GM18526 (cell line): ENCODE measurements around the gene TSHZ2.

Experiments used
- POLR2A ChIP-seq: IDR thresholded peaks from 3 replicates; pipeline ENCODE4 v1.6.1; 2011; ENCODE audit not compliant: insufficient read length; ENCODE audit errors: extremely low read depth

The TSHZ2 gene

GRCh38 chr20:53276143-53276542 lies 304.0 kb downstream of the TSHZ2 start:
- TF ChIP-seq POLR2A, result no peak

DNA sequence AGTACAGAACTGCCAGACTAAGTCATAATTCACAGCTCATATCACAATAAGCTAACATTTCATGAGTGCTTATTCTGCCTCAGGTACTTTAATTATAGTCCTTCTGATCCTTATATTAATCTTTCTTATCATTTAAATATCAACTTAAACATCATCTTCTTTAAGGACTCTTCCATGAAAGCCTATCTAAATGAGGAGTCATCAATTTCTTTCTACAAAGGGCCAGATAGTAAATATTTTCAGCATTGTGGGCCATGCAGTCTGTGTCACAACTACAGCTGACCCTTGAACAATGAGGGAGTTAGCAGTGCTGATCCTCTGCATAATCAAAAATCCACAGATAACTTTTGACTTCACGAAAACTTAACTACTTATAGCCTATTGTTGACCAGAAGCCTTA lies 306.4 kb downstream of the TSHZ2 start:
- TF ChIP-seq POLR2A, result no peak

DNA sequence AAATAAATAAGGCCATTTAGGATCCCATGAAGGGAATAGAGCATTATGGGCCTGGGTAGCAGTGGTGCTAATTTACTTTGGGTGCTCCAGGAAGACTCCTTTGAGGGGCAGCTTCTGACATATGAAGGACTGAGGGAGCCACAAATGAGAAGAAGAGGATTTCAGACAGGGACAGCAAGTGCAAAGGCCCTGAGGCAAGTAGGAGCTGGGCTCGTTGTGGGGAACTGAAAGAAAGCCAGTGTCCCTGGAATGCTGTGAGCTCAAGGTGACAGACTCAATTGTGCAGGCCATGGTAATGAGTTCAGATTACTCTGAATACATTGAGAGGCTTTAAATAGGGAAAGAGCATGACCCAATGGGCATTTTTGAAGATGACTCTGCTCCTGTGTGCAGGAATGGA lies 307.6 kb downstream of the TSHZ2 start:
- TF ChIP-seq POLR2A, result no peak

- TF ChIP-seq POLR2A, result no peak
These were observed 309.5 kb downstream of the TSHZ2 start for GRCh38 chr20:53281557-53282117.

DNA sequence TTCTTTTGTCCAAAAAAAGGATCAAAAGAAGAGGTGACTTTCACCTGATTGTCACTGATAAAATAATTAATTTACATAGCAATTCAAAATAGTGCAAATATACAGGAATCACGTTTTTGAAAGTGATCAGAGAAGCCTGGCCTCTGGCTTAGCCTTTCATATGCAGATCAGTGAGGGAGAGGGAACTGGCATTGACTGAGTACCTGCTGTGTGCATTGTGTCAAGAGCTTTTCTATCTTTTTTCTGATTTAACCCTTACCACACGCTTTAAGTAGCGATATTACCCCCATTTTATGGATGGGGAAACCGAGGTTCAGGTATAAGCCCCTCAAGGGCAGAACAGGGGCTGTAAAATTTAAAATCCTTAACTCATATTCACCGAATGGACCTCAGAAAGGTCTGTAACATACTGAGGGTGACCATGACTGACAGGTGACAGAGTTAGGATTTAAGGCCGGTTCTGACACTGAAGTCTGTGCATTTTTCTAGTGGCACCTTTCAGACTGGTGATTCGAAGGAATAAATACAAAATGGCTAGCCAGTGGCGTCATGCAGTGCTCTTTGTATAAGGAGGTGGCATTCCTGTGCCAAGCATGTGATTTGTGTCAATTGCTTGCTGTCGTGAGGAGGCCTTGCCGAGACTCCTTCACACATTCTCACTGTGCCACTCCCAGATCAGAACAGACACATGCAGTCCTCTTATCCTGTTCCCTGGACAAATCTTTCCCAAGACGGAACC lies 310.2 kb downstream of the TSHZ2 start:
- TF ChIP-seq POLR2A, result no peak

- TF ChIP-seq POLR2A, result no peak
These were observed 310.9 kb downstream of the TSHZ2 start for GRCh38 chr20:53283011-53283410.

DNA sequence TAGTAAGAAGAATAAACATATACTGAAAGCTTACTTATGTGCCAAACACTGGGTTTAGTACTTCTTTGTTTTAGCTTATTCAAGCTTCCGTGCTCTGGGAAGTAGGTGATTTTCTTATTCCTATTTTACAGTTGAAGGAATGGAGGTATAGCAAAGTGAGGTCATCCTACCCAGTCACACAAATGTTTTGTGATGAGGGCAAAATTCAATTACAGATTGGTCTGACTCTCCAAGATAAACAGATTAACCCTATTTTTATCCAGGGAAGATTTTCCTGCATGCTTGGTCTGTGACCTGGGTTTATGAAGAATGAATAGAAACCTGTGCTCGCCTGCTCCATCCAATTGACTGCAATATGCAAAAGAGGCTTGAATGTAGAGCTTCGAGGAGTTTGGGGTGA lies 311.4 kb downstream of the TSHZ2 start:
- TF ChIP-seq POLR2A, result no peak

DNA sequence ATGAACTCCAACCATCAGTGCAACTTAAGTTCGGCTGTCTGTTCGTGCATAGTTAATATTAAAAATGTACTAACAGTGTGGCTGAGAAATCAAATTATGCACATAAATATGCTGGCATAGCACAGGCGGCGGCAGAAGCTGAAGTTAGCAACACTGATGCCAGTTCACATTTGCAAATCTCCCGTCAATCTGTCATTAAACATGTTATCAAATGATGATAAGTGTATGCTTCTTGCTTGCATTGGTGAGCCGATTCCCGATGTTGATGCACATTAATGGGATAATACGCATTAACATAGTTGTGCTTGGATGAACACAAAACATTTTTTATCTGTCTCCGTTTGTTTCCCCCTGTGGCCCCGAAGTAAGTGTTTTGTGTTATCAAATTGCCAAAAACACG lies 312.1 kb downstream of the TSHZ2 start:
- no peak for TF ChIP-seq POLR2A

DNA sequence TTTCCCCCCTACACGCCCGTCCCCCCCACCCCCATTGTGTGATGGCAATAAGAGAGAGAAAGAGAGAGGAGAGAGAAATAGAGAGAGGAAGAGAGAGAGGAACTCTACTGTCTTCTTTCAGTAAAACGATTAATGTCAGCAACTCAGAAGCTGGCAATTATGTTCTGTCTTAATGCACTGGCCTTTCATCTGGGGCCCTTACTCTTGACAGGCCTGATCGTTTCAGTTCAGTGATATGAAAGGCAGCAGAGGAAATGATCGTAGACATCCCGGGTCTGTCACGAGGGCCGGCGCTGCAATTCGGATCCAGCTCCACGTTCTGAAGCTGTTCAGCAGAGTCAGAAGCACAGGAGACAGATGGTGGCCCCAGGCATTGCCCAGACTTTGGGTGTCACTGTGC lies 312.5 kb downstream of the TSHZ2 start:
- no peak for TF ChIP-seq POLR2A

DNA sequence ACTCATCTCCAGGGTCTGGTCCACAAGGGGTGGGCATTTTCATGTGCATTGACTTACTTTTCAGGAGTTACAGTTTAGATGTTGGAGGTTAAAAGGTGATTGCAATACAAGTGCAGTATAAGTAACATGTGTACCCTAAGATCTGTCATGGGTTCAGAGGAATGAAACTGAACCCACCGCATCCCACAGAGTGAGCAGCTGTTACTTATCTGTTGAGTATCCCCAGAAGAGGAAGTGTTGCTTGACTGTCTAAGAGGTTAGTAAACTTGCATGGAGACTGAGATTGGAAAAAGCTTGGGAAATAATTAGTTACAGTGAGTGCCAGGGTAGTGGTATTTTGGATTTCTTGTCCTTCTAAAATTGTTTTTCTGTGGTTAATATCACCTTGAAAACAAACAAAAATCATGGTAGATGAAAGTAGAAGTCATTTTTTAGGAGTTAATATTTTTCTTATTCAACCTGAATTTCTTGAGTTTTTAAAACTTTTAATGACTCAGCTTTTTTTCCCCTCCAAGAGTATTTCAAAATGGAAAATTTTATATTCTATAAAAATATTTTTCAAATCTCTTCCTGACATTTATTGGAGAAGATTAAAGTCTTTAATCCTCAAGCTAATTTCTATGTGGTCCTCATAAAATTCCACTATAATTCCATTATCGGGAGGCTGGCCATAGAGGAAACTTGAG lies 315.3 kb downstream of the TSHZ2 start:
- TF ChIP-seq POLR2A, result no peak

GRCh38 chr20:53291548-53291947 lies 319.4 kb downstream of the TSHZ2 start:
- no peak for TF ChIP-seq POLR2A

DNA sequence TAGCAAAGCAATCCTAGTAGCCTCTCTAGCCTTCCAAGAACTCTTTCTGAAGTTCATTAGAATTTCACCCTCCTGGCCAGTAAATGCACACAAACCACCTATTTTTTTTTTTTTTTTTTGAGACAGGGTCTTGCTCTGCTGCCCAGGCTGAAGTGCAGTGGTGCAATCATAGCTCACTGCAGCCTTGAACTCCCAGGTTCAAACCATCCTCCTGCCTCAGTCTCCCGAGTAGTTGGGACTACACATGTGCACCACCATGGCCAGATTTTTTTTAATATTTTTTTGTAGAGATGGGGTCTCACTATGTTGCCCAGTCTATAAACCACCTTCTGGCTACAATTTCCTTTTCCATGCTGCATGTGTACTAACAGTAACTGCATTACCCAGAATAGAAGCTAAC lies 320.2 kb downstream of the TSHZ2 start:
- TF ChIP-seq POLR2A, result no peak

DNA sequence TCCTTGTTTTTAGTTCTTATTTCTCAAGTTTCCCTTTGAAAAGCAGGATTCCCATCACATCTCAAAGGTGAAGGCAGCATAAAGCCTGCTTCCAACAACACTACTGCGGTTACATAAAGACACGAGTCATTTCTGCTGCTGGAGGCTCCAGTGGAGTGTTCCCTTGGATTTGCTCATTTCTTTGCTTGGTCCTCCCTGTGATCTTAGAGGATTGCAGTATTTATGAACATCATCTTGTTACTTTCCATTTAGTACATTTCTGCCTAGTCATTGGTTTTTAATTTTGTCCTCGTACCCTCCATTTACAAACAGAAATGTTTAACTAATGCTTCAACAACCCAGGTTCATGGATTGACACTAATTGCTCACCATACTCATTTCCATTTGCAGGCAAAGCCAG lies 322.6 kb downstream of the TSHZ2 start:
- no peak for TF ChIP-seq POLR2A

DNA sequence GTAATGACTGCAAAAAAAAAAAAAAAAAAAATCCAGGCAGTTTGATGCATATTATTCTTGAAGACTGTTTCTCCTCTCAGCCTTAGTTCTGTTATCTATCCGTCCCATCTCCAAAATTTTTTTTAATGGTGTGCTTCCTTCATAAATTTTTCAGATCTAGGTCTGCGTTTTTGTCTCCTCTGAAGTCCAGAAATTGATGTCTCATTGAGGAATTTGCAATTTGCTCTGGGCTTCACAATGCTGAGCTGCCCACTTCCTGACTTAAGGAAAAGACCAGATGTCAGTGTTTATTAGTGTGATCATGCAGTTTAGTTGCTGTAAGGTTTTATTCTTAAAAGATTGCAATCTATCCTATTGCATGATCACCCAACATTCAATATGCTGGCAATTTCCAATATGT lies 323.9 kb downstream of the TSHZ2 start:
- no peak for TF ChIP-seq POLR2A

DNA sequence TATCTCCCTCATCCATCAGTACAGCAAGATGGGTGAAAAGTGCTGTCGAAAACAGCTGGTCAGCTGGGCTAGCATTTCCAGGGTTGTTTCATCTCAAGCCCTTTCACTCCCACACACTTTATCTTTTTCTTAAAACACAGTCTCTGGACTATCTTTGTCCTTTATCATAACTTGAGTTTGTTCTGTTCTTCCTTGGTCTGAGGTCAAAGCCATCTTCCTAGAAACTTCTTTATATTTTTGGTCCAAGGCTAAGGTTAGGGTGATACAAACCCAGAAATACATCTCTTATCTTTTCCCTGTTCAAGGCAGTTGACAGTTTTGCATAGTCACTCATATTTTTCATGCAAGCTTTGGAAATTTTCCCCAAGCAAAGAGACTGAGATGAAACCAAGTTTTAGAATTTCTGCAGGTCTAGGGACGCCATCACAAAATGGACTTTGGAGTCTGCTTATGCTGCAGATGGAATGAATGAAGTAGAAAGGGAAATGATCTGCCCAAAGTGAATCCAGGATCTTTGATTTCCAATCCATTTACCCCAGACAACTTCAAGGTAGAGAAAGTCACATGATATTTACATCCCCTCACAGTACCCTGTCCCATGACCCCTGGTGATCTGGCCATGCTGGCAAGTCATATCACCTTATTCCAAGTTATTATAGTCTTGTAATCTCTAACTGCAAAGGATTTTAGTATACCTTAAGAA lies 324.4 kb downstream of the TSHZ2 start:
- TF ChIP-seq POLR2A, result no peak

DNA sequence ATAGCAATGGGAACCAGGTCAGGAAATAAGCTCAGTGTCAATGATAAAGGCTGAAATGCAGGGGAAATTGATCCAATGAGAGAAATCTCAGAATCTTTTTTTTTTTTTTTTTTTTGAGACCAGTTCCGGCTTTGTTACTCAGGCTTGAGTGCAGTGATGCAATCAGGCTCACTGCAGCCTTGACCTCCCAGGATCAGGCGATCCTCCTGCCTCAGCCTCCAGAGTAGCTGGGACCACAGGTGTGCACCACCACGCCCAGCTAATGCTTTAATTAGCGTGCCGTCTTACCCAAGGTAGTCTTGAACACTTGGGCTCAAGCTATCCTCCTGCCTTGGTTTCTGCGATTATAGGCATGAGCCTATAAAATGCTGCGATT lies 325.0 kb downstream of the TSHZ2 start:
- TF ChIP-seq POLR2A, result no peak

DNA sequence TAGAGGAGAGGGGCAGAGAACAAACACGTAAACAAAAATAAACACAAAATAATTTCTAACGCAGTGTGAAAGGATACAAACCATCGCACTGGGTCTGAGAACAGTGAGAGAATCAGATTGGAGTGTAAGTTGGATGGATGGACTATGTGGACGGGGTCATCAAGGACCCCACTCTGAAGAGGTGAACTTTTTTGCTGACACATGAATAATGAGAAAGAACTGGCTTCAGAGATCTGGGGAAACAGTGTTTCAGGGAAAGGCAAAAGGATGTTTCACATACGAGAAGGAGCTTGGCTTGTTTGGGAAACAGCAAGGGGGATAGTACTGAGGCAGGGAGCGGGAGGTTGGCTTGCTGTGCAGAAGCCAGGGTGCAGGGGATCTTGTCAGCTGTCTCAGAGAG lies 326.1 kb downstream of the TSHZ2 start:
- TF ChIP-seq POLR2A, result no peak

DNA sequence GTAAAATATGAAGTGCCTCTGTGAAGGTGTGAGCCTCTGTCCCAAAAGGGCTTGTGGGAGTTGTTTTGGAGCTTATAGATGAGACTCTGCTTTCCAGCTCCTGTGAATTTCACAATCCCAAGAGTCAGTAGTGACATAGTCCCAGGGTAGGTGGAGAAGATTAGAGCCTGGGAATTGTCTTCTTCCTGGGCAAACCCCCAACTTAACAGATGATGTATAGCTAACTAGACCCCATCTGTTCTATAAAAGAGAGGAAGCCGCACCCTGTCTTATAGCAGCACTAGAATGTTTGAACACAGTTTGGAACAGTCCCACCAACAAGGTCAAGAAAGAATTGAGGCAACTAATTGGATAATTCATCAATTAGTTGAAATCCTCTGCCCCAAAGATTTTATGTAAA lies 326.8 kb downstream of the TSHZ2 start:
- TF ChIP-seq POLR2A, result no peak
